ENCODE measurements around the gene MTCL1. TPM values are rescaled to one million over a fixed set of nuclear protein-coding genes. Genes with fewer than 3 reads are reported as not detected.
A peak's percentile ranks its signal among the peaks of the same experiment; 100 is the strongest.
"Not testable (repeated sequence)": the region's sequence is repeated elsewhere in the genome, so short reads cannot be mapped to it uniquely, and the experiment has no call there.

MTCL1 gene
- total RNA-seq, 1 donor from 2014 or later, result 7.7 TPM

DNA sequence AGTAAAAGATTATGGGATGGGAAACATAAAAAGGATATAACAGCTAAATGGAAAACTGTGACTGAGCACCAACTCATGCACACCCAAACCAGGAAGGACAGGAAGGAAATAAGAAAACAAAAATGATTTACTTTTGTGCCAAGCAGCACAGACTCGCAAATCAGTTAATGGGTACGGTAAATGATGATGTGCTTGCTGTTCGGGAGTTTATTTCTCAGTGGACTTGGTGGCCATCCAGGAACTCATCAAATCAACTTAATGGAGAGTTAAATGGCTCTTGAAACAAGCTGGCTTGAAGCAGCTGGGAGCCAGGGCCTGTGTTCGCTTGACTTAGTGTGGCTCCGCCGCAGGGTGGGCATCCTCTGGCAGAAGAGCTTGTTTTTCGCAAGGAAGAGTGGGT is 36.2 kb downstream of the MTCL1 start:
- peak; percentile 36 to 76 for DNase-seq (ENCODE audit: low read depth in 2 of 2)

DNA sequence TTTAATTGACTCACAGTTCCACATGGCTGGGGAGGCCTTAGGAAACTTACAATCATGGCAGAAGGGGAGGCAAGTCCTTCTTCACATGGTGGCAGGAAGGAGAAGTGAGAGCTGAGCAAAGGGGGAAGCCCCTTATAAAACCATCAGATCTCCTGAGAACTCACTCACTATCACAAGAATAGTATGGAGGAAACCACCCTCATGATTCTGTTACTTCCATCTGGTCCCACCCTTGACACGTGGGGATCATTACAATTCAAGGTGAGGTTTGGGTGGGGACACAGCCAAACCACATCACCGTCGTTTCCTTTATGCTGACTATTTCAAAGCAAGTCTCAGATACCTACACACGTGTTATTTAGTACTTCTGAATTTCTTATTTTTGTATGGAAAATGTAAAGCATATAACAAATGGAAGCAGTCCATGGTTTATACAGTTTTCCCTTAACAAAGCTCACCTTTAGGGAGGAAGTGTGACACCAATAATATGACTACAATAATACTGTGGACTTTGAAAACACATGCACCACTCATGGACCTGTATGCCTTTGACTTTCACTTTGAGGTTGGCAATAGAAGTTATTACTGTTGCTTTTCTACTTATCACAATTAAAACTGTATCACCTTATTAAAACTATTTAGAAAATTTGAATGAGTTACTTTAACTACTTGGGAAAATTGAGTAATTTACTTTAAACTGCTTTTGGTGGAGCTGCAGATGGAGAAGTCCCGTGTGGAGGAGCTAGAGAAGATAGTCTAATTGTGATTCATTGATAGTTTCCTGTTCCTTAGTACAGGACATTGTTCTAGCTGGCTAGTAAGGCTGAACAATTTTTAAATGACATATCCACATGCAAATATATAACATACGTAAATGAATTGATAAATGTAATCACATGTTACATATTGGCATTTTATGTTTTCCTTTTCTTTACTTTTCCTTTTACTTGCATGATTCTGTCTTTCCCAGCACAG is 37.3 kb downstream of the MTCL1 start:
- peak; percentile 46 to 62 for DNase-seq (ENCODE audit: low read depth in 2 of 2)

- no peak for DNase-seq (ENCODE audit: low read depth in 2 of 2)
These were observed 38.7 kb downstream of the MTCL1 start for GRCh38 chr18:8744038-8744437.

GRCh38 chr18:8744656-8745055 is 39.3 kb downstream of the MTCL1 start:
- no peak for DNase-seq (ENCODE audit: low read depth in 2 of 2)

GRCh38 chr18:8745355-8746014 is 40.1 kb downstream of the MTCL1 start:
- no peak for DNase-seq (ENCODE audit: low read depth in 2 of 2)

DNA sequence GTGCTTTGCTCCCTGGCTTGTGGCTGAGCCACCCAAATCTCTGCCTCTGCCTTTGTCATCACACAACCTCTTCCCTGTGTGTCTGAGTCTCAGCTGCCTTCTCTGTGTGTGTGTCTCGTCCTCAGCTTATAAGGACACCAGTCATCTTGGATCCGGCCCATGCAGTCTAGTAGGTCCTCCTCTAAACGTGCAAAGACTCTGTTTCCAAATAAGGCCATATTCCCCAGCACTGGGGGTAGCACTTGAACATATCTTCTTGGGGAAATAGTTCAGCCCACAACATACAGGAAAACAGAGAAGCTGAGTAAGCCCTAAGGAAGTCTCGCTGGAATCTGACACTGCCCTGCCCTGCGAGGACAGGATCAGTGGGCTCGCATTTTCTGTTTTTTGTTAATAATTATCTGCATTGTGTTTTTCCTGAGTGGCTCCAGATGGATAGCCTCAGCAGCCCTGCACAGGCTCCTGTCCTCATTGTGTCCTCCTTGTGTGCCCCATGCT is 42.1 kb downstream of the MTCL1 start:
- peak in 1 of 2 donors; percentile 80 for DNase-seq (ENCODE audit: low read depth in 2 of 2)

DNA sequence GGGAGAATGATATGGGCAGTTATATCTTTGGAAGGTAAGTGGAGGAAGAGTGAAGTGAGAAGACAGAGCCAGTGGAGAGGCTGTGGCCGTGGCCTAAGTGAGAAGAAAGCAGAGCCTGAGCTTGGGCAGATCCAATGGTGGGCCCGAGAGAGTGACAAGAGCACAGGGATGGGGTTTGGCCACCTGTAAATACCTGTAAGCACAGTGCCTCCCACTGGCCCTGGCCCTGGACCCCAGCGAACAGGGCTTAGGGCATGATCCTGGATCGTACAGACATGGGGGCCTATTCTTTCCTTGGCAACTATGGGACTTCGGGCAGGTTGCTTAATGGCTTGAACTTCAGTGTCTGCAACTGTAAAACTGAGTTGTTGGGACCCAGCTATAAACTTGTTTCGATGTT is 44.1 kb downstream of the MTCL1 start:
- DNase-seq (ENCODE audit: low read depth in 2 of 2), result no peak

GRCh38 chr18:8750954-8751415 is 45.6 kb downstream of the MTCL1 start:
- DNase-seq (ENCODE audit: low read depth in 2 of 2), result peak; percentile 51 to 89

- DNase-seq (ENCODE audit: low read depth in 2 of 2), result no peak
These were observed 46.3 kb downstream of the MTCL1 start for GRCh38 chr18:8751692-8752091.

GRCh38 chr18:8752329-8752728 is 47.0 kb downstream of the MTCL1 start:
- DNase-seq (ENCODE audit: low read depth in 2 of 2), result no peak

DNA sequence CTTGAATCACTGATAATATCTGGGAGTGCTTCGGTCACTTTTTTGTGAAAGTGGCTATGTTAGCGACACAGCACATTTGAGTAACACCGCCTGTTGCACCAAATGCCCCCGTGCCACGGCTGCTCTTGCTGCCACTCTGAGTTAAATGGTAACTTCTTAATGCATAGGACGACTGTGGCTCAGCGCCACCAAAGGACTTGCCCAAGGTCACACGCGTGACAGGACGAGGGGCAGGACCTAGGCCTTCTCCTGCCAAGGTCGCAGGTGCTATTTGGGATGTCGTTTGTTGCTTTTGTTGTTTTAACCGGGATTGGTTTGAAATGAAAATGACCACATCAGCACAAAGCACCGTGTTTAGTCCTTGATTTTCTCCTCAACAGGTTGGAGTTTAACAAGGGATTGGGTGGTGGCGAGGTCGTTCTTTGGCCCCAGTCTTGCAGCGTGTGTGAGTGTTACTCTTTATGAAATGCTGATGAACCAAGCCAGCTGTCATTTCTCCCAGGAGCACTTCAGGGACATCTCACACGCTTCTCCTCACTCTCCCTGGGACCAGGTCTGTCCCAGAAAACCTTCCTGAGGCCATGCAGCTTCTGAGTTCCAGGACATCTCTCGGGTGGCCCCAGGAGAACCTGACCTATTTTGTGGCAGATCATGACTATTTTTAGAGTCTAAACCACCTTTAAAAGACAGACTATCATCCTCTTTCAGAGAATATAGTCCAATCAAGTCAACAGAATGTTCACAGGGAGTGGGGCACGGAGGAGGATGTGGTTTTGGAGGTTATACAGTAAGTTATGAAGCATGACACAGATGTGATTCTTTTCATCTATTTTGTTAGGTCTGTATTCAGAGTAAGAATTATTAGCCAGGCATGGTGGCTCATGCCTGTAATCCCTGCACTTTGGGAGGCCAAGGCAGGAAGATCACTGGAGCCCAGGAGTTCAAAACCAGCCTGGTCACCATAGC is 49.9 kb downstream of the MTCL1 start:
- no peak for DNase-seq (ENCODE audit: low read depth in 2 of 2)

GRCh38 chr18:8756571-8756970 is 51.2 kb downstream of the MTCL1 start:
- no peak for DNase-seq (ENCODE audit: low read depth in 2 of 2)

- DNase-seq (ENCODE audit: low read depth in 2 of 2), result no peak
These were observed 52.1 kb downstream of the MTCL1 start for GRCh38 chr18:8757396-8757997.

DNA sequence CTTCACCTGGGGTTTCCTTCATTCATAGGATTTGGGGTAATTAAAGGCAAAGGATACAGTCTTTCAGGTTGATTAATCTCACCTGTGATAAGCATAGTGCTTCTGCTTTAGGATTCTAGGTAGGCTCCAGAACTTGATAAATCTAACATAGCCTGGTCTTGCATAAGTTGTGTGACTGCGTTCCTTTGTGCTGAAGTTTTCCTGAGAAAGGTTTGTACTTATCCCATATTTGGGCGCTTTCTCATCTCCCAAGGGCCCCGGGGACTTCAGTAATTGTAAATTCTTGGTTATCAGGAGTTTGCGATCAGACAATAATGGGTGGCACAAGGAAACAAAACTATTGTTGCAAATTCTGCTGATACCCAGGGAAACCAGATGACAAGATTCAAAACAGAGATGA is 53.1 kb downstream of the MTCL1 start:
- no peak for DNase-seq (ENCODE audit: low read depth in 2 of 2)

DNA sequence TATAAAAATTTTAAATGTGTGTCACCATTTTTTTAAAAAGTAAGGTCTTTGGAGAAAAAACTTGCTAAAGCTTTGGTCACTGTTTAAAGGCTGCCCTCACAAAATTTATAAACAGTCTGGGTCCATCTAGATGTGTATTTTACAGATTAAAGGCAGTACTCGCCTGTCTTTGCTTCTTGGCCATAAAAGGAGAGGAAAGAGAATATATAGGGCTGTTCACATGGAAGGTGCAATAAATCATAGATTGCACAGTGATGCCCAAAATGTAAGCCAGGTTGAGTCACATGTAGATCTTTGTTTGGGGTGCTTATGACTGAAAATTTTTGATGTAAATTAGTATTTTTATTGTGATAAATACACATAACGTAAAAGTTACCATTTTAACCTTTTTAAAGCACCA is 55.6 kb downstream of the MTCL1 start:
- no peak for DNase-seq (ENCODE audit: low read depth in 2 of 2)

DNA sequence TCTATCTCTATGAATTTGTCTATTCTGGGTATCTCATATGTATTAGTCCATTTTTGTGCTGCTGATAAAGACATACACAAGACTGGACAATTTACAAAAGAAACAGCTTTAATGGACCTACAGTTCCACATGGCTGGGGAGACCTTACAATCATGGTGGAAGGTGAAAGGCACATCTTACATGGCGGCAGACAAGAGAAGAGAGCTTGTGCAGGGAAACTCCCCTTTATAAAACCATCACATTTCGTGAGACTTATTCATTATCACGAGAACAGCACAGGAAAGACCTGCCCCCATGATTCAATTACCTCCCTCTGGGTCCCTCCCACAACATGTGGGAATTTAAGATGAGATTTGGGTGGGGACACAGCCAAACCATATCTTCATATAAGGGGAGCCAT is 56.2 kb downstream of the MTCL1 start:
- not testable (repeated sequence) for DNase-seq (ENCODE audit: low read depth in 2 of 2)

- no peak for DNase-seq (ENCODE audit: low read depth in 2 of 2)
These were observed 57.6 kb downstream of the MTCL1 start for GRCh38 chr18:8762968-8763367.

- peak in 1 of 2 donors; percentile 62 for DNase-seq (ENCODE audit: low read depth in 2 of 2)
These were observed 58.3 kb downstream of the MTCL1 start for GRCh38 chr18:8763611-8764010.

DNA sequence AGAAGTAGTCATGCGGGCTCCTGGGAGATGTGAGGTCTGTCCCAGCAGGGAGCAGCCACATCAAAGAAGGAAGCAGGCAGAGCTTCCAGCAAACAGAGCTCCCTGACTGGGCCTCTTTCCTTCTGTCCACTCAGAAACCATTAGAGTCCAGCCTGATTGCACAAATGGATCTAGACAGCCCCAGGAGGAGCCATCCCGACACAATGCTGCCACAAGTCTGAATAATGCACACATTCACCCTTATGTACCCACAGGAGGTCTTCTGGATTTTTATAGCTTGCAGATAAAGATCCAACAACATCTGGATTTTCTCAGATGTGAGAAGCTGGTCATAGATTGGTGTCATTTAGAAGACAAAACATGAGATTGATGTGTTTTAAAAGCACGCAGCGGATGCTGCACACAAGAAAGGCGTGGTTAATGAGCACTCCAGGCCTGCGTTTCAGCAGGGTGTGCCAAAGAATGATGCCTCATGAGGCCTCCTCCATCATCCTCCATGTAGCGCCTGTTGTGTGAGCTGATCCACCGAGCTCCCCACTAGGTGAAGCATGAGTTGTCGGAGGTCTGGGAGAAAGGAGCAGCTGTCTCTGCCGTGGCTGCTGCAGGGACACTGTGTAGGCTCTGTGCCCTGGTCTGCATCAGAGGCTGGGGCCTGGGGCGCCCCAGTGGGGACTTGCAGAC is 60.6 kb downstream of the MTCL1 start:
- DNase-seq (ENCODE audit: low read depth in 2 of 2), result no peak
